Transverse colon (tissue), 4 donors: Measurements from ENCODE around the gene SMAD7.

Experiments
- POLR2AphosphoS5 ChIP-seq, 3 donors: sonication (generic); formaldehyde crosslinking; IDR thresholded peaks; one replicate each; pipeline ENCODE4 v1.6.1; 2016; ENCODE audit warnings: antibody characterized with exemption in 3 of 3
- TF ChIP-seq, protein P1 (sequence below), 5 experiments: fragments of 200-600 bp in 3 of 5; fragments of 450-650 bp in 2 of 5; sonication (generic) in 3 of 5; IDR thresholded peaks; 1 replicate in 2 of 5; 2 replicates in 3 of 5; pipeline ENCODE4 v1.5.1; 2016 to 2017; ENCODE audit warnings: antibody characterized with exemption in 5 of 5, inconsistent platforms in 3 of 5, mild to moderate bottlenecking in 2 of 5, moderate library complexity in 1 of 5

DNA sequence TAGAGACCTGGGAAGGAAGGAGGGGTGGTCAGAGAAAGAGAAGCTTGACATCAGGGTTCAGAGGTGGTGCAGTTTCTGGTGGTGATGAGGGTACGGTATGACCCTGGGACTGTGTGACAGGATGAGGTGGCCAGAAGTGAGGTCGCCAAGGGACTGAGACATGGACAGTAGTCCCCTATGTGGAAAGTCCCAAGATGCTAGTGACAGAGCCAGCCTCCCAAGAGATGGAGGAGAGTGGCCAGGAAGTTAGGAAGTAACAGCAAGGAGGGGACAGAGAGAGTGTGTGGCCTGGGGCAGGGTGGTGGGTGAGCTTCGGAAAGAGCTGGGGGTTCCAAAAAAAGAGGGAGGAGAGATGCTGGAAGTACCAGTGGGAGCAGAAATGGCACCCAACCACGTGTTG lies 66.0 kb downstream of the SMAD7 start:
- TF ChIP-seq, protein P1, sequence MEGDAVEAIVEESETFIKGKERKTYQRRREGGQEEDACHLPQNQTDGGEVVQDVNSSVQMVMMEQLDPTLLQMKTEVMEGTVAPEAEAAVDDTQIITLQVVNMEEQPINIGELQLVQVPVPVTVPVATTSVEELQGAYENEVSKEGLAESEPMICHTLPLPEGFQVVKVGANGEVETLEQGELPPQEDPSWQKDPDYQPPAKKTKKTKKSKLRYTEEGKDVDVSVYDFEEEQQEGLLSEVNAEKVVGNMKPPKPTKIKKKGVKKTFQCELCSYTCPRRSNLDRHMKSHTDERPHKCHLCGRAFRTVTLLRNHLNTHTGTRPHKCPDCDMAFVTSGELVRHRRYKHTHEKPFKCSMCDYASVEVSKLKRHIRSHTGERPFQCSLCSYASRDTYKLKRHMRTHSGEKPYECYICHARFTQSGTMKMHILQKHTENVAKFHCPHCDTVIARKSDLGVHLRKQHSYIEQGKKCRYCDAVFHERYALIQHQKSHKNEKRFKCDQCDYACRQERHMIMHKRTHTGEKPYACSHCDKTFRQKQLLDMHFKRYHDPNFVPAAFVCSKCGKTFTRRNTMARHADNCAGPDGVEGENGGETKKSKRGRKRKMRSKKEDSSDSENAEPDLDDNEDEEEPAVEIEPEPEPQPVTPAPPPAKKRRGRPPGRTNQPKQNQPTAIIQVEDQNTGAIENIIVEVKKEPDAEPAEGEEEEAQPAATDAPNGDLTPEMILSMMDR (IDR thresholded peaks at IDR 0.05) = no peak
- no peak for TF ChIP-seq POLR2AphosphoS5 (IDR thresholded peaks at IDR 0.05)
